Measurements from ENCODE around the gene ASIC2.

DNA sequence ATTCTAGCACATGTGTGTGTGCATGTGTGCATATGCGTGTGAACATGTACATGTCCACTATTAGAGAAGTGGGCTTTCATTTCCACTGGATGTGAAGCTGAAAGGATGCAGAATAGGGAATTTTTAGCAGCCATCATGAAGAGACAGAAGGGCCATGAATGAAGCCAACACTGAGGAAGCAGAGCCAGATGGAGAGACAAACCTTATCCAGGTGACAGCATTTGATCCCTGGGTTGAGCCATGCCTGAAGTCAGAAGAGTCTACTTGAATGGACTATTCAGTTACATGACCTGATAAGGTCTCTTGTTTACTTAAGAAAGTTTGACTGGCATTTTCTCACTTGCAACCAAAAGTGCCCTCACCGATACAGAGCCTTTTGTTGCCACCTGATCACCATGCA lies 88.4 kb downstream of the ASIC2 start:
- no peak for TF ChIP-seq POLR2A (IDR thresholded peaks at IDR 0.05; ENCODE audit: low read length)
- TF ChIP-seq GATA1 (IDR thresholded peaks at IDR 0.05; ENCODE audit: low read depth, low read length) = no peak

Measured in erythroblast (primary cell).